IMR-90 (cell line): Measurements from ENCODE around the gene NFIA. TPM values are rescaled to one million over a fixed set of nuclear protein-coding genes. Genes with fewer than 3 reads are reported as not detected.

Source experiments
- ATAC-seq: fragments of 200-7000 bp; cut with Tn5 transposase; 2 replicates; pipeline ENCODE4 v1.9.1; 2020; ENCODE audit warnings: low read depth, mild to moderate bottlenecking, moderate library complexity
- BruUV-seq: library from RNA; stranded (reverse); fragments of 400-500 nt; replicated peaks from 2 replicates; lab custom pipeline; 2021; lab: Mats Ljungman, UMichigan
- CTCF ChIA-PET: fragments of 300-600 bp; formaldehyde crosslinking; extraction: SDS; loops from one replicate; lab custom pipeline; 2021; ENCODE audit warnings: antibody characterized with exemption; lab: Yijun Ruan, JAX
- POLR2A ChIA-PET: fragments of 300-600 bp; sonication (Branson Sonifier 250); formaldehyde crosslinking; loops from one replicate; lab custom pipeline; 2022; ENCODE audit warnings: antibody characterized with exemption; ENCODE audit not compliant: unreplicated experiment; lab: Charles Lee
- DNase-seq: peaks from one replicate; pipeline ENCODE4 v3.0.0; 2013
- H2AFZ ChIP-seq: replicated peaks from 2 replicates; pipeline ENCODE3; 2013; ENCODE audit warnings: low read length, mild to moderate bottlenecking; ENCODE audit not compliant: poor library complexity
- H2AK5ac ChIP-seq: 2 replicates; pipeline ENCODE4 v1.6.1; 2013; ENCODE audit warnings: low read depth, low read length, inconsistent platforms
- H2AK9ac ChIP-seq: replicated peaks from 2 replicates; pipeline ENCODE3; 2013; ENCODE audit warnings: mild to moderate bottlenecking, low read depth, low read length, moderate library complexity; ENCODE audit not compliant: poor library complexity
- H2BK120ac ChIP-seq: 2 replicates; pipeline ENCODE4 v1.6.1; 2013; ENCODE audit warnings: low read depth, low read length, inconsistent platforms
- H2BK15ac ChIP-seq: 3 replicates; pipeline ENCODE4 v1.6.1; 2013; ENCODE audit warnings: low read depth, low read length, inconsistent platforms
- H2BK20ac ChIP-seq: 2 replicates; pipeline ENCODE4 v1.6.1; 2013; ENCODE audit warnings: low read depth, mild to moderate bottlenecking, inconsistent platforms, low read length, moderate library complexity
- H2BK5ac ChIP-seq: 2 replicates; pipeline ENCODE4 v1.6.1; 2013; ENCODE audit warnings: mild to moderate bottlenecking, low read depth, low read length, inconsistent platforms; ENCODE audit not compliant: poor library complexity, severe bottlenecking
- H3K14ac ChIP-seq: replicated peaks from 2 replicates; pipeline ENCODE4 v1.6.1; 2013; ENCODE audit warnings: low read depth, low read length, inconsistent platforms
- H3K18ac ChIP-seq: 2 replicates; pipeline ENCODE4 v1.6.1; 2013; ENCODE audit warnings: low read depth, low read length, control low read depth
- H3K23ac ChIP-seq: 2 replicates; pipeline ENCODE4 v1.6.1; 2013; ENCODE audit warnings: low read depth, low read length, inconsistent platforms
- H3K27ac ChIP-seq: 2 replicates; pipeline ENCODE4 v1.5.1; 2013; ENCODE audit warnings: mild to moderate bottlenecking, control low read depth, low read length; ENCODE audit not compliant: insufficient read depth
- H3K27me3 ChIP-seq: 2 replicates; pipeline ENCODE4 v1.6.1; 2013; ENCODE audit warnings: low read length; ENCODE audit not compliant: control insufficient read depth, insufficient read depth
- H3K36me3 ChIP-seq: 2 replicates; pipeline ENCODE4 v1.6.1; 2013; ENCODE audit warnings: low read length, mixed read lengths; ENCODE audit not compliant: control insufficient read depth, insufficient read depth
- H3K4ac ChIP-seq: 2 replicates; pipeline ENCODE4 v1.6.1; 2013; ENCODE audit warnings: low read depth, low read length, inconsistent platforms
- H3K4me1 ChIP-seq: 2 replicates; pipeline ENCODE4 v1.6.1; 2013; ENCODE audit warnings: low read length, mixed read lengths; ENCODE audit not compliant: control insufficient read depth, insufficient read depth
- H3K4me2 ChIP-seq: 2 replicates; pipeline ENCODE4 v1.6.1; 2013; ENCODE audit warnings: low read depth, mild to moderate bottlenecking, control low read depth, low read length, moderate library complexity
- H3K4me3 ChIP-seq: 2 replicates; pipeline ENCODE4 v1.5.1; 2013; ENCODE audit warnings: low read depth, mild to moderate bottlenecking, control low read depth, low read length, moderate library complexity; ENCODE audit not compliant: insufficient read depth
- H3K56ac ChIP-seq: 2 replicates; pipeline ENCODE4 v1.6.1; 2013; ENCODE audit warnings: low read length, inconsistent platforms; ENCODE audit not compliant: insufficient read depth; ENCODE audit errors: extremely low read depth
- H3K79me1 ChIP-seq, 2 experiments: 2 replicates each; pipeline ENCODE4 v1.6.1; 2013; ENCODE audit warnings: low read length in 2 of 2, inconsistent platforms in 1 of 2, low read depth in 1 of 2
- H3K9ac ChIP-seq: 2 replicates; pipeline ENCODE4 v1.6.1; 2013; ENCODE audit warnings: low read depth, low read length, control low read depth
- H3K9me1 ChIP-seq: 2 replicates; pipeline ENCODE4 v1.6.1; 2013; ENCODE audit warnings: low read length, inconsistent platforms; ENCODE audit not compliant: insufficient read depth
- H3K9me3 ChIP-seq: 2 replicates; pipeline ENCODE4 v1.6.1; 2013; ENCODE audit warnings: low read length; ENCODE audit not compliant: control insufficient read depth, insufficient read depth
- H4K20me1 ChIP-seq: 2 replicates; pipeline ENCODE4 v1.6.1; 2013; ENCODE audit warnings: low read length, inconsistent platforms; ENCODE audit not compliant: insufficient read depth
- H4K5ac ChIP-seq: 2 replicates; pipeline ENCODE4 v1.6.1; 2013; ENCODE audit warnings: mild to moderate bottlenecking, low read depth, low read length, control low read depth
- H4K8ac ChIP-seq, 2 experiments: 2 replicates each; pipeline ENCODE4 v1.6.1; 2013; ENCODE audit warnings: low read depth in 2 of 2, low read length in 2 of 2, control low read depth in 1 of 2, inconsistent platforms in 1 of 2
- H4K91ac ChIP-seq: 2 replicates; pipeline ENCODE4 v1.6.1; 2013; ENCODE audit warnings: low read depth, low read length, inconsistent platforms; ENCODE audit not compliant: insufficient read depth
- BHLHE40 ChIP-seq: fragments of 150-350 bp; IDR thresholded peaks from 2 replicates; pipeline ENCODE4 v1.6.1; 2016; ENCODE audit warnings: mild to moderate bottlenecking, low read depth, low read length
- CEBPB ChIP-seq: IDR thresholded peaks from 2 replicates; pipeline ENCODE4 v1.6.1; 2012; ENCODE audit warnings: low read depth, low read length, improper control_type of control experiment
- CHD1 ChIP-seq: IDR thresholded peaks from 2 replicates; pipeline ENCODE4 v1.6.1; 2012; ENCODE audit warnings: low read depth, low read length, improper control_type of control experiment
- ELK1 ChIP-seq: fragments of 150-350 bp; IDR thresholded peaks from 2 replicates; pipeline ENCODE4 v1.6.1; 2016; ENCODE audit warnings: low read depth, mild to moderate bottlenecking, low read length, moderate library complexity, borderline replicate concordance
- FOS ChIP-seq: fragments of 150-350 bp; IDR thresholded peaks from 2 replicates; pipeline ENCODE4 v1.6.1; 2016; ENCODE audit warnings: low read depth, low read length
- MAFK ChIP-seq: IDR thresholded peaks from 2 replicates; pipeline ENCODE4 v1.6.1; 2012; ENCODE audit warnings: low read depth, low read length, improper control_type of control experiment
- MXI1 ChIP-seq: IDR thresholded peaks from 2 replicates; pipeline ENCODE4 v1.6.1; 2012; ENCODE audit warnings: low read depth, mild to moderate bottlenecking, low read length, moderate library complexity, borderline replicate concordance
- NFE2L2 ChIP-seq: fragments of 150-350 bp; IDR thresholded peaks from 2 replicates; pipeline ENCODE4 v1.6.1; 2016; ENCODE audit warnings: low read depth, mild to moderate bottlenecking, low read length
- POLR2A ChIP-seq: IDR thresholded peaks from 2 replicates; pipeline ENCODE4 v1.6.1; 2012; ENCODE audit warnings: mild to moderate bottlenecking, low read depth, low read length
- RAD21 ChIP-seq: IDR thresholded peaks from 2 replicates; pipeline ENCODE4 v1.6.1; 2012; ENCODE audit warnings: low read length, improper control_type of control experiment
- RCOR1 ChIP-seq: IDR thresholded peaks from 2 replicates; pipeline ENCODE4 v1.6.1; 2012; ENCODE audit warnings: mild to moderate bottlenecking, low read length, improper control_type of control experiment; ENCODE audit not compliant: insufficient replicate concordance
- SMC3 ChIP-seq: fragments of 150-350 bp; IDR thresholded peaks from 2 replicates; pipeline ENCODE4 v1.6.1; 2016; ENCODE audit warnings: low read depth, mild to moderate bottlenecking, antibody characterized with exemption, low read length, moderate library complexity
- USF2 ChIP-seq: fragments of 150-350 bp; IDR thresholded peaks from 2 replicates; pipeline ENCODE4 v1.6.1; 2017; ENCODE audit warnings: mild to moderate bottlenecking, antibody characterized with exemption, low read length, low read depth
- WGBS, 2 experiments: methylation state at CpG; one replicate each; pipeline versions ENCODE4 v1.1.5 to v1.1.7; 2013; ENCODE audit warnings: missing lambda C conversion rate in 2 of 2; ENCODE audit not compliant: insufficient read length in 1 of 2; ENCODE audit errors: extremely low coverage in 2 of 2; 5-methylcytosine and 5-hydroxymethylcytosine counted together
- dilution Hi-C: fragments of 300-500 bp; cut with HindIII; formaldehyde crosslinking; loops from one replicate; pipeline ENCODE4 v1.14.3; 2018; ENCODE audit warnings: low sequenced_read_pairs; ENCODE audit not compliant: unreplicated experiment
- in situ Hi-C: fragments of 300-500 bp; cut with MboI; formaldehyde crosslinking; loops from 3 replicates; pipeline ENCODE4 v1.14.3; 2019; ENCODE audit warnings: low sequenced_read_pairs, inconsistent platforms, mixed read lengths
- intact Hi-C: fragments of 100-400 bp; cut with micrococcal nuclease; formaldehyde crosslinking; loops from 2 replicates; pipeline ENCODE4 v1.10.0; 2022
- polyA plus RNA-seq, 3 experiments: library from polyadenylated mRNA; depleted of rRNA; stranded (reverse); fragments of >200 nt; gene quantifications; 2 replicates each; pipeline ENCODE4 v1.2.3, GENCODE V29; 2012; ENCODE audit warnings: low replicate concordance in 1 of 3
- total RNA-seq: library from RNA; depleted of rRNA; stranded (reverse); fragments of >200 nt; gene quantifications from 2 replicates; pipeline ENCODE4 v1.2.3, GENCODE V29; 2012

The NFIA gene
- total and polyA plus RNA-seq, 2 of the 4 experiments (the other 2 are of a cell fraction) = 1.6 to 2.2 TPM

GRCh38 chr1:61282387-61282786, 200.0 kb downstream of the NFIA start:
- ChIA-PET POLR2A (no interaction called here), CTCF (no interaction called here)
- Histone ChIP-seq H2AK5ac (no peak overlapping the region), H3K79me1 (no peaks in the 10 kb centered on the region), H3K9me1 (no peaks in the 10 kb centered on the region), H2BK5ac (no peak overlapping the region), H3K9ac (no peak overlapping the region), H3K27ac (no peak overlapping the region), H2BK15ac (no peak overlapping the region), H4K20me1 (no peaks in the 10 kb centered on the region), H3K4ac (no peak overlapping the region), H4K5ac (no peak overlapping the region), H3K56ac (no peak overlapping the region), H3K4me1 (no peaks in the 10 kb centered on the region), H2AFZ (no peak overlapping the region), H3K4me3 (no peak overlapping the region), H4K91ac (no peak overlapping the region), H3K36me3 (no peaks in the 10 kb centered on the region), H3K23ac (no peak overlapping the region), H3K27me3 (no peaks in the 10 kb centered on the region), H2AK9ac (no peak overlapping the region), H2BK20ac (no peak overlapping the region), H3K4me2 (no peak overlapping the region), H3K18ac (no peak overlapping the region), H3K9me3 (no peaks in the 10 kb centered on the region), H2BK120ac (no peak overlapping the region), H4K8ac (no peak overlapping the region), H3K14ac (no peak overlapping the region)
- in situ Hi-C loops (no loop called here), dilution Hi-C loops (no loop called here), intact Hi-C loops (no loop called here)
- BruUV-seq = no TSS peak
- TF ChIP-seq BHLHE40 (no peak), ELK1 (no peak), MAFK (no peak), MXI1 (no peak), CEBPB (no peak), RCOR1 (no peak), CHD1 (no peak), POLR2A (no peak), FOS (no peak), USF2 (no peak), RAD21 (no peak), SMC3 (no peak), NFE2L2 (no peak)
- no CpG with 5 or more reads among the region's 3 CpGs for WGBS, 2 experiments
- ATAC-seq (no peak), DNase-seq (no peak)
